ENCODE data around the gene CTR9.

Gene CTR9

DNA sequence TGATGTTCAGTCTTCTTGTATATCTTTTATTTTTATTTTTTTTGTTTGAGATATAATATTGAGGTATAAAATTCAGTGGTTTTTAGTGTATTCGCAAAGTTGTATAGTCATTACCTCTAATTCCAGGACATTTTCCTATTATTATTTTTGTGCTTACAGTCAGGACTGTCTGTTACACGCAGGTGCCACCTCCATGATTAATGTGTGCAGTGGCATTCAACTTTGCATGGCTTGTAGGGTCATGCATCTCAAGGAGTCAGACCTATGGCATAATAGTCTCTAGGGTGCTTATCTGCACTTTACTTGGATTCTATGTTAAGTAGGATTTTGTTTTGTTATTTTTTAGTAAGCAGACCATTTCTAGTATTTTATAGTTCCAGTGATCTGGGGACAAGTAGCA, 1.0 kb downstream of the CTR9 start:
- Histone ChIP-seq H3K27ac (no peak overlapping the region), H3K4me3 (peak overlapping the region; percentile 94)
- no peak for DNase-seq (ENCODE audit: low spot score)
- TF ChIP-seq, protein P1, sequence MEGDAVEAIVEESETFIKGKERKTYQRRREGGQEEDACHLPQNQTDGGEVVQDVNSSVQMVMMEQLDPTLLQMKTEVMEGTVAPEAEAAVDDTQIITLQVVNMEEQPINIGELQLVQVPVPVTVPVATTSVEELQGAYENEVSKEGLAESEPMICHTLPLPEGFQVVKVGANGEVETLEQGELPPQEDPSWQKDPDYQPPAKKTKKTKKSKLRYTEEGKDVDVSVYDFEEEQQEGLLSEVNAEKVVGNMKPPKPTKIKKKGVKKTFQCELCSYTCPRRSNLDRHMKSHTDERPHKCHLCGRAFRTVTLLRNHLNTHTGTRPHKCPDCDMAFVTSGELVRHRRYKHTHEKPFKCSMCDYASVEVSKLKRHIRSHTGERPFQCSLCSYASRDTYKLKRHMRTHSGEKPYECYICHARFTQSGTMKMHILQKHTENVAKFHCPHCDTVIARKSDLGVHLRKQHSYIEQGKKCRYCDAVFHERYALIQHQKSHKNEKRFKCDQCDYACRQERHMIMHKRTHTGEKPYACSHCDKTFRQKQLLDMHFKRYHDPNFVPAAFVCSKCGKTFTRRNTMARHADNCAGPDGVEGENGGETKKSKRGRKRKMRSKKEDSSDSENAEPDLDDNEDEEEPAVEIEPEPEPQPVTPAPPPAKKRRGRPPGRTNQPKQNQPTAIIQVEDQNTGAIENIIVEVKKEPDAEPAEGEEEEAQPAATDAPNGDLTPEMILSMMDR (IDR thresholded peaks at IDR 0.05) = no peak

DNA sequence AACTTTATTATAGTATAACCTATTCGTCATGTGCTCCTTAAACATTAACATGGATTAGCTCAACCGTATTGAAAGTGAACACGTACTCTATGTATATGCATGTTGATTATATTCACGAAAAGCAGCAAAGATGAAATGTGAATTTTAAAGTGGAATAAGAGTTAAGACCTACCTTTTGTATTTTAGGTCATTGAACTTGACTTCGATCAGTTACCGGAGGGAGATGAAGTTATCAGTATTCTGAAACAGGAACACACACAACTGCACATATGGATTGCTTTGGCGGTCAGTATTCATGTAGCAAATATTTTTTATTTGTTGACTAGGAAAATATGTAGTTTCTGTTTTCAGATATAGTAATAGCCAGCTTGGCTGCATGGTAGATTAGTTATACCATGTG, 1.4 kb downstream of the CTR9 start:
- TF ChIP-seq, protein P1 (IDR thresholded peaks at IDR 0.05) = no peak
- DNase-seq (ENCODE audit: low spot score) = no peak
- peak overlapping the region; percentile 94 for H3K4me3 ChIP-seq
- no peak overlapping the region for H3K27ac ChIP-seq

DNA sequence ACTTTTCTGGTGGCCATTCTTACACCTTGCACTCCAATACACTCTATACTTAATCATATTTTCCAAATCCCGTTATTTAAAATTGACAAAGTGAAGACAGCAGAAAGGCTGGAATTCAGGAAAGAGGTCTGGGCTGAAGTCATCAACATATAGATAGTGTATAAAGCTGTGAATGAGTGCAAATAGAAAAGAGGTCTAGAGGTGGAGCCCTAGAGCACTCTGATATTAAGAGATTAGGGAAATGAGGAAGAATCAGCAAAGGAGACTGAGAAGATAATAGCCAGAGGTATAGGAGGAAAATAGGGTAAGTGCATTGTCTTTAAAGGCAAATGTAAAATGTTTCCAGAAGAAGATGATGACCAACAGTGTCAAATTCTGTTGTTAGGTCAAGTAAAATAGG, 7.9 kb downstream of the CTR9 start:
- TF ChIP-seq, protein P1 (IDR thresholded peaks at IDR 0.05) = no peak
- DNase-seq (ENCODE audit: low spot score) = no peak
- no peak overlapping the region for H3K4me3 ChIP-seq
- no peak overlapping the region for H3K27ac ChIP-seq

DNA sequence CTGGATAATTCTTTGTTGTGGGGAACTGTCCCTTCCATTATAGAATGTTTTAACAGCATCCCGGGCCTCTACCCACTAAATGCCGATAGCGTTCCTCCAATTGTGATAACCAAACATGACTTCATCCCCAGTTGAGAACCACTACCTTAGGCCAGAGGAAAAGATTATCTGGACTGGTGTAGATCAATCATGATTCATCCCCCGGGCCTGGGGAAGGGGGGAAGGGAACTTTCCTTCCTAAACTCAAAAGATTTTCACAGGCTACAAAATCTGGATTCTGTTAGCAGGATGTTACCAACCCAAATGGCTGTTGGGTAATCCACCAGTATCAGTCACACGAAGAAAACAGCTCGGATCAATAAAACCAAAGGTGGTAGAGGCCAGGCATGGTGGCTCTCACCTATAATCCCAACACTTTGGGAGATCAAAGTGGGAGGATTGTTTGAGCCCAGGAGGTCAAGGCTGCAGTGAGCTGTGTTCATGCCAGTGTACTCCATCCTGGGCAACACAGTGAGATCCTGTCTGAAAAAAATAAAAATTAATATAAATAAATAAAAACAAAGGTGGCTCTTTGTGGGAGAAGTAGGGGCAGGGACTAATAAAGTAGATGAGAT, 10.1 kb downstream of the CTR9 start:
- no peak overlapping the region for H3K27ac ChIP-seq
- TF ChIP-seq, protein P1 (IDR thresholded peaks at IDR 0.05) = no peak
- H3K4me3 ChIP-seq = no peak overlapping the region
- DNase-seq (ENCODE audit: low spot score) = no peak

DNA sequence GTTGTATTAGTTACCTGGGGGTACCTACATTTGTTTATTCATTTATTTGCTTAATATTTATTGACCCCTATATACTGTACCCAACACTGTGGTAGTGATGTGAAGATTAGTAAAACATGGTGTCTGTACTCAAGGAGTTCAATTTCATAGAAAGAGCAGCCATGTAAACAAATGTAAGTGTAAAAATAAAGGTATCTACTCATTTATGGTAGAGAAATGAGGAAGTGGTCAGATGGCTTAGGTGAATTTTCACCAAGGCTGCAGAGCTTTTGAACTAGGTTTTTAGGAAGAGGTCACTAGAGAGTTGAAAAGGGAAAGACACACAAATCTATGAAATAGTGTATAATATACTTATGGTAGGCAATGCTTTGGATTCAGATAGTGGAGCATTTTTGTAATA, 11.1 kb downstream of the CTR9 start:
- TF ChIP-seq, protein P1 (IDR thresholded peaks at IDR 0.05) = no peak
- no peak for DNase-seq (ENCODE audit: low spot score)
- H3K27ac ChIP-seq = no peak overlapping the region
- no peak overlapping the region for H3K4me3 ChIP-seq

DNA sequence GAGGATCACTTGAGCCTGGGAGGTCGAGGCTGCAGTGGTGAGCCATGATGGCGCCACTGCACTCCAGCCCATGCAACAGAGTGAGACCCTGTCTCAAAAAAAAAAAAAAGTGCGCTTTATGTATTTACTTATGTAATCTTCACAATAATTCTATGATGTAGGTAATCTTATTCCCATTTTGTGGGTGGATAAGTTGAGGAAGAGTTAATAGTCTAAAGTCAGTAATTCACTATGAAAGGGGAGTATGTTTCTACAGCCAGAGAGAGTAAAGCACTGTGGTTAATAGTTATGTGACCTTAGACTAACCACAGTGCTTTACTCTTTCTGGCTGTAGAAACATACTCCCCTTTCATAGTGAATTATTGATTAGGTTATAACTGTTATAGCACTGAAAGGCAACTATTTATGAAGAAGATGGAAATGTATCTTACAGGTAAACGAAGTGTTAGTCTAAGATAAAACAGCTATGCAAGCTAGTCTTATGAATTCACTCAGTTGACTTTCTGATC, 11.9 kb downstream of the CTR9 start:
- DNase-seq (ENCODE audit: low spot score) = no peak
- TF ChIP-seq, protein P1 (IDR thresholded peaks at IDR 0.05) = no peak
- no peak overlapping the region for H3K27ac ChIP-seq
- no peak overlapping the region for H3K4me3 ChIP-seq

DNA sequence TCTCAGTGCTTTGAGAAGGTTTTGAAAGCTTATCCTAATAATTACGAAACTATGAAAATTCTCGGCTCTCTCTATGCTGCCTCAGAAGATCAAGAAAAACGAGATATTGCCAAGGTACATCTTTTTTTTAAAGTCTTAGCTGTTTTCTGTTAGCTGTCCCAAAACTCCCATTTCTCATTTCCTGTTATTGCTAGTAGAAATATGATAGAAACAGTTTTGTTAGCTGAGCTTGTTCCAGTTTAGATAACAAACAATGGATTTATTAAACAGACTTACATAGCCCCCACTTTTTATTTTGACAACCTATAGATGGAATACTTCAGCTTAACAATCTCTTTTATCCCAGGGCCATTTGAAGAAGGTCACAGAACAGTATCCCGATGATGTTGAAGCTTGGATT, 12.7 kb downstream of the CTR9 start:
- TF ChIP-seq, protein P1 (IDR thresholded peaks at IDR 0.05) = no peak
- Histone ChIP-seq H3K27ac (no peak overlapping the region), H3K4me3 (no peak overlapping the region)
- no peak for DNase-seq (ENCODE audit: low spot score)
